HG03469 (cell line): ENCODE data around the gene MACROH2A1.

Source experiments
- ATAC-seq: cut with Tn5 transposase; IDR thresholded peaks from one replicate; pipeline ENCODE4 v1.9.1; 2021; ENCODE audit warnings: mild to moderate bottlenecking, moderate library complexity, moderate number of reproducible peaks; ENCODE audit not compliant: unreplicated experiment

The MACROH2A1 gene

GRCh38 chr5:135335031-135335828 is 63.8 kb downstream of the MACROH2A1 start:
- no peak for ATAC-seq

- no peak for ATAC-seq
Observed at GRCh38 chr5:135333732-135334515, 65.1 kb downstream of the MACROH2A1 start.

- no peak for ATAC-seq
Observed at GRCh38 chr5:135332519-135333150, 66.4 kb downstream of the MACROH2A1 start.

- no peak for ATAC-seq
Observed at GRCh38 chr5:135331612-135332011, 67.4 kb downstream of the MACROH2A1 start.

- no peak for ATAC-seq
Observed at GRCh38 chr5:135330798-135331096, 68.3 kb downstream of the MACROH2A1 start.

GRCh38 chr5:135329913-135330797 is 68.9 kb downstream of the MACROH2A1 start:
- ATAC-seq = no peak

GRCh38 chr5:135329066-135329912 is 69.7 kb downstream of the MACROH2A1 start:
- no peak for ATAC-seq

- no peak for ATAC-seq
Observed at GRCh38 chr5:135328128-135328687, 70.8 kb downstream of the MACROH2A1 start.

- ATAC-seq = no peak
Observed at GRCh38 chr5:135327429-135328127, 71.5 kb downstream of the MACROH2A1 start.

GRCh38 chr5:135326296-135327254 is 72.5 kb downstream of the MACROH2A1 start:
- ATAC-seq = no peak

GRCh38 chr5:135324897-135325650 is 74.0 kb downstream of the MACROH2A1 start:
- ATAC-seq = no peak

GRCh38 chr5:135324160-135324559 is 74.9 kb downstream of the MACROH2A1 start:
- no peak for ATAC-seq

- no peak for ATAC-seq
Observed at GRCh38 chr5:135323701-135324132, 75.3 kb downstream of the MACROH2A1 start.

- no peak for ATAC-seq
Observed at GRCh38 chr5:135323227-135323626, 75.8 kb downstream of the MACROH2A1 start.

- ATAC-seq = no peak
Observed at GRCh38 chr5:135322744-135323143, 76.3 kb downstream of the MACROH2A1 start.

GRCh38 chr5:135322271-135322670 is 76.8 kb downstream of the MACROH2A1 start:
- no peak for ATAC-seq
